Keratinocyte (primary cell): ENCODE measurements around the gene KCNAB2.

Experiments used
- CTCF ChIP-seq, 3 experiments: IDR thresholded peaks in 1 of 3; conservative IDR thresholded peaks in 1 of 3; optimal IDR thresholded peaks in 1 of 3; 2 replicates in 2 of 3; 3 replicates in 1 of 3; pipeline versions ENCODE3 to v1.5.1; 2011; ENCODE audit warnings: low read length in 3 of 3, mild to moderate bottlenecking in 3 of 3, moderate library complexity in 2 of 3, control low read depth in 1 of 3, inconsistent platforms in 1 of 3; ENCODE audit not compliant: insufficient read depth in 2 of 3; ENCODE audit errors: extremely low read depth in 1 of 3
- EZH2 ChIP-seq: IDR thresholded peaks from one replicate; pipeline ENCODE4 v1.6.1; 2012; ENCODE audit warnings: inconsistent platforms, mild to moderate bottlenecking, low read length, moderate library complexity

GRCh38 chr1:6111991-6112689 lies 66.5 kb downstream of the KCNAB2 start:
- TF ChIP-seq EZH2 (no peak), CTCF (optimal IDR thresholded peaks at IDR 0.05 in 1 of 3, IDR thresholded peaks at IDR 0.05 in 1 of 3, conservative IDR thresholded peaks at IDR 0.05 in 1 of 3; ENCODE audit: extremely low read depth in 1 of 3, insufficient read depth in 2 of 3, low read length in 3 of 3) (no peak)
